NCI-H2081 (cell line): ENCODE measurements around the gene CBR3.

Source experiments
- DNase-seq, 2 experiments: peaks; one replicate each; lab custom pipeline; 2025; lab: John Stamatoyannopoulos, UW

Gene CBR3

DNA sequence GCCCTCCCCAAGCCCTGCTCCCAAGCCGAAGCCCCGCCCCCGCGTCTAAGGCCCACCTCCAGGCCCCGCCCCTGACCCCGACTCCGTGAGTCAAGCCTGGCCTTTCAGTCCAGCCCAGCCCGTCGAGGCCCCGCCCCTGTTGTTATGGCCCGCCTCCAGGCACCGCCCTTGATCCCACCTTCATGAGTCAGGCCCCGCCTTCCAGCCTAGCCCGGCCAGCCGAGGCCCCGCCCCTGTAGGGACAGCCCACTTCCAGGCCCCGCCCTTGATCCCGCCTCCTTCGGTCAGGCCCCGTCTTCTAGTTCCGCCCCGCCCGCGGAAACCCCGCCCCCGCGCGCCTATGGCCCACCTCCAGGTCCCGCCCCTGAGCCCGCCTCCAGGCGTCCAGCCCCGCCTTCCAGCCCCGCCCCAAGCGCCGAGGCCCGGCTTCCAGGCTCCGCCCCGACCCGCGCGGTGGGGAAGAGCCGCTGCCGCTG lies 21.5 kb downstream of the CBR3 start:
- DNase-seq, result peak; percentile 89 to 97

DNA sequence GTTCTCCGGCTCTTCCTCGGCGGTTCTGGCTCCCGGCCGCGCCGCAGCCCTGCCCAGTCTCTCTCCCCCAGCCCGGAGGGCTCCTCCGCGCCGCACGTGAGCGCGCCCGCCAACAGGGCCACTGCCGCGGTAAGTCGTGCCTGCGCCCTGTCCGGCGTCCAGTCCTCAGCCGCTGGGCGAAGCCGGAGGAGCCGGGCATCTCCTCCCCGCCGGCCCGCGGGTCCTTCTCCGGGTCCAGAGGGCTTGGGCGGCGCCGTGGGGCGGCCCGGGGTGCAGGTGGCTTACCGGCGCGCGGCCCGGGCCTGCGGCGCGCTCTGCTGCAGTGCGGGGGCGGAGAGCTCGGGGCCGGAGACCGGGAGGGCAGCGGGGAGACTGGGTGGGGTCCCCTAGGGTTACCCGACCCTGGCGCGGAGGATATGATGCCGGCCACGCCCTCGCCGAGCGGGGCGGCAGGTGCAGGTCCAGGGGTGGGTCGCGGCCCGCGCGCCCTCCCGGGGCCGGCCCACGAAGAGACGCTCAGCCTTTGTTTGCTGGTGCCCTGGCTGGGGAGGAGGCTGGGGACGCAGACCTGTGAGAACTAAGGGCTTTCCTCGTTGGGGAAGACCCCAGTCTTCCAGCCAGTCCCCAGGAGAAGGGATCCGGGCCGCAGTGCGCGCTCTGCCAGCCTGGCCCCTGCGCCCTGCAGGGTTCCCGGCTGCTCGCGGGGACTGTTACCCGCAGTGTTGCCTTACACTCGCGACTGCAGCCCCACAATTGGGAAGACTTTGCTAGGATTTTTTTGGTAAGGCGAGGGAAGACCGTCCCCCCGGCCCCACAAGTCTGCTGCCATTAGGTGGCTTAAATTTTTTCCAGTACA lies 22.2 kb downstream of the CBR3 start, which contains the start of gene DOP1B:
DOP1B (plus strand) TSS at position 10 of the 856 bp plus-strand sequence. CDS start 7,910 bp downstream, outside the sequence.
- DNase-seq, result peak in 1 of 2 experiments; percentile 33

DNA sequence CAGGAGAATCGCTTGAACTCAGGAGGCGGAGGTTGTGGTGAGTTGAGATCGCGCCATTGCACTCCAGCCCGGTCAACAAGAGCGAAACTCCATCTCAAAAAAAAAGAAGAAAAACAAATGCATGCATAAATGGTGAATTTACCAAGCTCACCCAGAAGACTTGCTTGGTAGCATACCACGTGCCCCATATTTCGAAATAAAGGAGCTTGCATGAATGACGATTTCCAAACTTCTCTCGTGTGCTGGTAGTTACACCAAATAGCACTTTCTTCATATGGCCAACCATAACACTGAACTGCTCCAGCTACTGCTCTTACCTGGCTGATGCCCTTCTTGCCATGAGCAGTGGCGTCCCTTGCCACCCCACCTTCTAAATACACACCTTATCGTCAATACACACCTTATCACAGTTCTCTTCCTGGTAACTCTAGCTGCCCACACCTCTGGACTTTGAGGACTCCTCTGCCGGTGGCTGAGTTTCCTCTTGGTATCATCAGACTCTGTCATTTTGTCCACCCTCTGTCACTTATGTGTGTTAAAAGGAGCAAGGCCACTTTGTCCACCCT lies 24.6 kb downstream of the CBR3 start:
- DNase-seq, result no peak

DNA sequence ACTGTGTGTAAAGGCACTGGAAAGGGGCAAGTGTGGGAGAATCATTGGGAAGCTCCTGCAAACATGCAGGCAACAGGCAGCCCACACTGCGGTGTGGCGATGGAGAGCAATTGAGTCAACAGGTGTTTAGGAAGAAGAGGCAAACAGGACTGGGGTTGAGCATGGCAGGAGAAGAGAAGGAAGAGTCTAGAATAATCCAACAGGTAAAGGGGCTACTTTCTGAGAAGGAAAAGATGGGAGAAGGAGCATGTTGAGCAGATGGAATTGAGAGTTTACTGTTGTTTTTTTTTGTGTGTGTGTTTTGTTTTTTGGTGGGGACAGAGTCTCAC lies 25.9 kb downstream of the CBR3 start:
- DNase-seq, result no peak

DNA sequence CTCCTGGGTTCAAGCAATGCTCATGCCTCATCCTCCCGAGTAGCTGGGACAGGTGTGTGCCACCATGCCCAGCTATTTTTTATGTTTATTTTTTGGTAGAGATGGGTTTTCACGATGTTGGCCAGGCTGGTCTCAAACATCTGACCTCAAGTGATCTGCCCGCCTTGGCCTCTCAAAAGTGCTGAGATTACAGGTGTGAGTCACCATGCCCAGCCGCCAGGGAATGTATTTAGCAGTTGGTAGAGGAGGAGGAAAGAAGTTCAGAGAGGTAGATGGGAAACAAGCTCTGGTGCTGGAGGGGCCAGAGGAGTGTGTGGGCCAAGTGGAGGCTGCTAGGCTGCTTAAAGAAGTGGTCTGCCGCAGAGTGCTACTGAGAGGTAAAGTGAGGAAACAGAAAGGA lies 27.8 kb downstream of the CBR3 start:
- DNase-seq, result no peak

DNA sequence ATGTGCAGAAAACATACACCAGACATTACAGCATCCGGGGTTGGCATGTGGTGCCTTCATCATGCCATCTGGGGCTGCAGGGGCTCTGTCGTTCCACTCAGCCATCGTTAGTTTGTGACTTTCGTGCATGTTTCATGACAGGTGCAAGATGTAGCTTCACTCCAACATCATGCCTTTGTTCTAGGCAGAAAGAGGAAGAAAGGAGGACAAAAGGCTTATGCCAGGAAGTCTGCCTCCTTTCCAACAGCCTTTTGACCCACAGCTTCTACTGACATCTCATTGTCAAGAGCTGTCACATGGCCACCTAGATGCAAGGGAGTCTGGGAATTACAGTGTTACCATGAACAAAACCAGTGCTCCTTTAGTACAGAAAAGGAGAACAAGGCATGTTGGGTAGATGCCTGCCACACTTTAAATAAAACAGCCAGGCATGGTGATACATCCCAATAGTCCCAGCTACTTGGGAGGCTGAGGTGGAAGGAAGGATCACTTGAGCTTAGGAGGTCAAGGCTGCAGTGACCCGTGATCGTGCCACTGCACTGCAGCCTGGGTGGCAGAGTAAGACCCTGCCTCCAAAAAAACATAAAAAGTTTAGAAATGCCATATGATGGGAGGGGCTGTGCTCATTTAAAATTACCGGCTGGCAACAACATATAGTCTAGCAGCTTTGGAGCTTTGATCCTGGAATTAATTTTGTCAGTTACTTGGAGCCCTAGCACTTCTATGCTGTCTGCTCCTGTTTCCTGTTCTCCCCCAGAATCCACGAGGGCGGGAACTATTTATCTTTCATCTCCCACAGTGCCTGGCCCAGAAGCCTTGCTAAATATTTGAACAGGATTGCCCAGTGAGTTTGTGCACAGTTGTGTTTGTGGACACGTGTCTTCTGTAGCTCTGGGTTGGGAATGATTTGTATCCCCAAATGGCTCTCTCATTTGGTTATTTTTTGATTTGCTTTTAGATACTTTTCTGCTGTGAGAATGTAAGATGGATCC lies 29.2 kb downstream of the CBR3 start:
- DNase-seq, result peak; percentile 52 to 82

DNA sequence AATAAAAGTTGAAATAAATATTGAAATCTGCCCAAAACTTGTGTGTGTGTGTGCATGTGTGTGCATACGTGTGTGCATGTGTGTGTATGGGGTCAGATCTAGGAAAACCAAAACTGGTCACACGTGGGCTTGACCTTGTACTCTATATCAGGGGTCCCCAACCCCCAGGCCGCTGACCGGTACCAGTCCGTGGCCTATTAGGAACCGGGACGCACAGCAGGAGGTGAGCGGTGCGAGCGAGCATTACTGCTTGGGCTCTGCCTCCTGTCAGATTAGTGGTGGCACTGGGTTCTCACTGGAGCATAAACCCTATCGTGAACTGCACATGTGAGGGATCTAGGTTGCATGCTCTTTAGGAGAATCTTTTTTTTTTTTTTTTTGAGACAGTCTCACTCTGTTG lies 30.5 kb downstream of the CBR3 start:
- DNase-seq, result no peak

DNA sequence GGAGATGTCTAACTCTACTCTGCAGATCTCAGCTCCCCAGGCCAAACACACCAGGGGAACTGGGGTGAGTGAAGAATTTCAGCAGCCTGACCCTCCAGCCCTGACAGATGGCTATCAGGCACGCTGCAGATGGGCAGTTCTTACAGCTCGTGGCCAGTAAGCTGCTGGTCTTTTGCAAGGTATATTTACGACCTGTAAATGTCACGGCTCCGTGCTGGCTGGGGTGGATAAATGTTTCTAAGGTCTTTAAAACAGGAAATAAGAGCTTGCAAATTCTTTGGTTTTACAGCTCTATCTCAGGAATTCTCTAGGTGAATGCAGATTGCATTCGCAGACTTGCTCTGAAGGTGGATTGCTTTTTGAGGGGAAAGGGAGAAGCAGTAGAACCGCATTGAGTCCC lies 31.8 kb downstream of the CBR3 start:
- no peak for DNase-seq

DNA sequence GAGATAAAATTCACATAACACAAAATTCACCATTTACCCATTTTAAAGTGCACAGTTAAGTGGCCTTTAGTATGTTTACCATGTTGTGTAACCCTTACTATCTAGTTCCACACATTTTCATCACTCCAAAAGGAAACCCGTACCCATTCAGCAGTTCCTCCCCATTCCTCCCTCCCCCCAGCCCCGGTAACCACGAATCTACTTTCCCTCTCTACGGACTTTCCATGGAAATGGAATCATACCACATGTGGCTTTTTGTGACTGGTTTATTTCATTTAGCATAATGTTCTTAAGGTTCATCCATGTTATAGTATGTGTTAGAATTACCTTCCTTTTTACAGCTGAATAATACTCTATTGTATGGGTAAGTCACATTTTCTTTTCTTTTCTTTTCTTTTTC lies 32.7 kb downstream of the CBR3 start:
- DNase-seq, result no peak

DNA sequence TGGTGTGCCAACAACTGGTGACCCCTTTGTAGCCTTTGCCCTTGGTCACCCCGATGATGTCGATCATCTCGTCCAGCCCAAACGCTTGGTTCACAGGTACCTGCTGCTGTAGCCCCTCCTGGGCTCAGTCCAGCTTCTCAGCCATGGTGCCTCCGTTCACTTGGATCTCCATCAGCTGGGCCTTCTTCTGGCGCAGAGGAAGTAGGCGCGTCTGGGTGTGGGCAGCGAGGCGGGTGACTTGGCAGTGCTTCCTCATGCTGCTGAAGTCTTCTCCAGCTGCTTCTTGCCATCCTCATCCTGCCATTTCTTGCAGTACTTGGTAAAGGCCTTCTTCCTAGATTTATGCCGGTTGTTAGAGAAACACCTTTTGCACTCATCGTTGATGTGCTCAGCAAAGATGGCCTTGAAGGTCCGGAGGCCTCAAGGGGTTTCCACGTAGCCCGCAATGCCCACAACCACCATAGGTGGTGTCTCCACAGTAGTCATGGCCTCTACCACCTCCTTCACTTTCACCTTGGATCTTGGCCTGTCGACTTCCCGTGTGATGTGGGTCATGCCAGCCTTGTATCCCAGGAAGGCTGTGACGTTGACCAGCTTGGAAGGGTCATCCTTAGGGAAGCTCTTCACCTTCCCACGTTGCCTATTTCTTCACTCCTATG lies 34.7 kb downstream of the CBR3 start:
- DNase-seq, result no peak

DNA sequence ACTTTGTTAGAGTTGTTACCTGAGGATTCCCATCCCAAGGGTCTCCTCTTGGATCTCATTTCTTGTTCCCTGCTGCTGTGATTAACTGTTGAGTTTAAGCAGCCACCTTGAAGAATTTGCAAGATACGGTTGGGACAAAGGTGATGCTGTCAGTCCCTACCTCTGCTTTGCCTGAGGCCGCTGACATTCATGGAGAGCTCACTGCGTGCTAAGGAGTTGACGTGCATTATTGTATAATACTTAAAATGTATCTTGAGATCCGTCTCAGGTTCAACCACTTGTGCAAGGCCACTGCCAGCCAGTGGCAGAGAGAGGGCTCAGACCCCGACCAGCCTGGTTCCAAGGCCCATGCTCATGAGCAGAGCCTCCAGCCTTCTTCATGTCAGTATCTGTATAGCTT lies 35.9 kb downstream of the CBR3 start:
- no peak for DNase-seq

DNA sequence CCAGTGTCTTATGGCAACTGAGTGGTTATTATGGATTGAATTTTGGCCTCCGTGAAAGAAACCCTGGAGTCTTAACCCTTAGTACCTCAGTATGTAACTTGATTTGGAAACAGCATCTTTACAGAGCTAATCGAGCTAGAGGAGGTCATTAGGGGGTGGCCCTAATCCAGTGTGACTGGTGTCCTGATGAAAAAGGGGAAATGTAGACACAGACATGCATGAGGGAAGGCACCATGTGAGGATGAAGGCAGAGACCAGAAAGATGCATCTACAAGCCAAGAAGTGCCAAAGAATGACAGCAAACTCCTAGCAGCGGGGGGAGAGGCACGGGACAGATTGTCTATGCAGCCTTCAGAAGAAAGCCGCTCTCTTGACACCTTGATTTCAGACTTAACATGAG lies 36.5 kb downstream of the CBR3 start:
- no peak for DNase-seq

DNA sequence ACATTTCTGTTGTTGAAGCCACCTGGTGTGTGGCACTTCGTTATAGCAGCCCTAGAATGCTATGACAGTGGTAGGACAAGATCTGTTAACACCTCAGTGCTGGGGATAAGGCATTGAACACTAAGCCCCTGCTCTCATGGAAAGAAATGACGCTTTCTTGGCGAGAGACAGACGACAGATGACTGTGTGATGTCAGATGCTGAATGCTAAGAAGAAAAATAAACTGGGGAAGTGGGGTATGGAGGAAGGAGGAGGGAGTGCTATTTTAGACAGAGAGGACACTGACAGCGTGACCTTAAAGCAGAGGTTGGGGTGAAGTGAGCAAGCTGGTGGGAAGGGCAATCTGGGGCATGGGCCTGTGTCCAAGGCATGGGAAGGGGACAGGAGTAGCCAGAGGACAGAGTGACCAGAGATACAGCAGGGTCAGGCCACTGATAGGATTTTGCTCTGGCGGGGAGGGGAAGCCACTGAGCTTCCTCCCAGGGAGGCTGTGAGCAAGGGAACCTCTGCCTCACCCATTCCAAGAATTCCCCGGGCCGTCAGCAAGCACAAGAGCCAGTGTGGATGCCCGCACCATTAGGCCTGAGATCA lies 37.0 kb downstream of the CBR3 start:
- DNase-seq, result no peak

DNA sequence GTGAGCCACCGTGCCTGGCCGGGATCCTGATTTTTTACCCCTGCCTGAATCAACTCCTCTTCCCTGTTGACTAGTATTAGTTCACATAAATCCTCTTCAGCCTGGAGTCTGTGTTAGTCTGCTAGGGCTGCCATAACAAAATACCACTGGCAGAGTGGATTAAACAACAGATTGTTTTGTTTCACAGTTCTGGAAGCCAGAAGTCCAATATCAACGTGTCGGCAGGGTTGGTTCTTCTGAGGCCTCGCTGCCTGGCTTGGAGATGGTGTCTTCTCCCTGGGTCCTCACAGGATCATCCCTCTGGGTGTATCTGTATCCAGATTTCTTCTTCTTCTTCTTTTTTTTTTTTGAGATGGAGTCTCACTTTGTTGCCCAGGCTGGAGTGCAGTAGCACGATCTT lies 39.9 kb downstream of the CBR3 start:
- DNase-seq, result no peak

DNA sequence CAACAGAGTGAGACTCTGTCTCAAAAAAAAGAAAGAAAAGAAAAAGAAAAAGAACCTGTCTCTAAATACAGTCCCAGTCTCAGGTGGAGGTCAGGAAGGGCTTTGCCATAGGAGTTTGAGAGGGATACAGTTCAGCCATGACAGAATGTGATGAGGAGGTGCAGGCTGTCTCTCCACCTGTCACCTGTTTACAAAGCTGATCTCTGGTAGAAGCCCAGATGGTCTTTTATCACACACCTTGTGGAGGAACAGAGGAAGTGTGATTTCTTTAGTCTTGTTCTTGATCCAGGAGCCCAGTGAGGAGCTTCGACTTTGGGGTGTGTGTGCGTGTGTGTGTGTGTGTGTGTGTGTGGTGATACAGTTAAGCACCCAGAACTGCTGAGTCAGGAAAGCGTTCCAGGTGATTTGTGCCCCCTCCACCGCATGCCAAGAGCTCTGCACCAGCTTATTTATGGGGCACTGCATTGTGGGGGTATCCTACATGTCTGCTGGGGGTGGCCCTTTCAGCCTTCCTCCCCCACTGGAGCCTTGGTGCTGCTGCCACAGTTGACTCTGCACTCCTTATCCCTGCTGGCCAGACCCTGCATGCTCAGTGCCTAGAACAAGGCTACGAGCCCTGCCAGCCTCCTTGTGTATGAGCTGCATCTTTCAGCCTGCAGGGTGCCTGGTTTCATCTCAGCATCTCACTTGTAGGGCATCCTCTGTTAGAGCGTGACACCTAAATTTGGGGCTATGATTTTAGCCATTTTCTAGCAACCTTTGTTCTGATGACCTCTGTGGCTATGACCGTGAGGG lies 41.1 kb downstream of the CBR3 start:
- DNase-seq, result no peak

DNA sequence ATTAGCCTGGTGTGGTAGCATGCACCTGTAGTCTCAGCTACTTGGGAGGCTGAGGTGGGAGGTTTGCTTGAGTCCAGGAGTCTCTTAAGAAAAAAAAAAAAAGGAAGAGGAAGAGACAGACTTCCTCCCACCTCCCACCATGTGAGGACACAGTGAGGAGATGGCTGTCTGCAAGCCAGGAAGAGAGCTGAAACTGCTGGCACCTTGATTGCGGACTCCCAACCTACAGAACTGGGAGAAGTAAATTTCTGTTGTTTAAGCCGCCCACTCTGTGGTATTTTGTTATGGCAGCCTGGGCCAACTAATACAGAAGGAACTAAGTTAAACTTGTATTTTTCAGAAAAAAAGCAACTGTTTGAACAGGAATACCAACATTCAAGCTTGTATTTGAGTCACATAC lies 43.5 kb downstream of the CBR3 start:
- DNase-seq, result no peak

DNA sequence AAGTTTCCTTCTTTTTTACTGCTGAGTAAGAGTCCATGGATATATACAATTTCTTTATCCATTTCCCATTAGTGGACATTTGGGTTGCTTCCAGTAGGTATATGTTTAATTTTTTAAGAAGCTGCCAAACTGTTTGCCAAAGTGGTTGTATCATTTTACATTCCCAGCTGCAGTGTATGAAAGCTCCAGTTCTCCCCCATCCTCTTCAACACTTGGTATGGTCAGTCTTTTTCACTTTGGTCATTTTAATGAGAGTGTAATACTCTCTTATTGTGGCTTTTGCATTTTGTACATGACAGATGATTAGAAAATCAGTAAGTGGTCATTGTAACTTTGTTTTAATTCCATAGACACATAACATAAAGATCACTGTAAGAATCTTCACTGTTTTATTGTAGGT lies 44.3 kb downstream of the CBR3 start:
- DNase-seq, result no peak

DNA sequence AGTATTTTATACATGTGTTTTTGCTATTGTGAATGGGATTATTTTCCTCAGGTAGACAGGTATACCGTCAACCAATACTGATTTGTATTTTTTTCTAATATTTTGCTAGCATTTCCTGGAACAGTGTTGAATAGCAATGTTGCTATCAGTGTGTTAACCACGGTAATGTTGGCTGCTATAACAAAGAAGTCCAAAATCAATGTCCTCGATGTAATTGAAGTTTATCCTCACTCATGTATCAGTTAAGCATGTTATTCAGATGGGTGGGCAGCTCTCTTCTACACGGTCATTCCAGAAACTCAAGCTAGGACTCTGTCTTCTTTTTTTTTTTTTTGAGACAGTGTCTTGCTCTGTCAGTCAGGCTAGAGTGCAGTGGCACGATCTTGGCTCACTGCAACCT lies 46.1 kb downstream of the CBR3 start:
- no peak for DNase-seq

DNA sequence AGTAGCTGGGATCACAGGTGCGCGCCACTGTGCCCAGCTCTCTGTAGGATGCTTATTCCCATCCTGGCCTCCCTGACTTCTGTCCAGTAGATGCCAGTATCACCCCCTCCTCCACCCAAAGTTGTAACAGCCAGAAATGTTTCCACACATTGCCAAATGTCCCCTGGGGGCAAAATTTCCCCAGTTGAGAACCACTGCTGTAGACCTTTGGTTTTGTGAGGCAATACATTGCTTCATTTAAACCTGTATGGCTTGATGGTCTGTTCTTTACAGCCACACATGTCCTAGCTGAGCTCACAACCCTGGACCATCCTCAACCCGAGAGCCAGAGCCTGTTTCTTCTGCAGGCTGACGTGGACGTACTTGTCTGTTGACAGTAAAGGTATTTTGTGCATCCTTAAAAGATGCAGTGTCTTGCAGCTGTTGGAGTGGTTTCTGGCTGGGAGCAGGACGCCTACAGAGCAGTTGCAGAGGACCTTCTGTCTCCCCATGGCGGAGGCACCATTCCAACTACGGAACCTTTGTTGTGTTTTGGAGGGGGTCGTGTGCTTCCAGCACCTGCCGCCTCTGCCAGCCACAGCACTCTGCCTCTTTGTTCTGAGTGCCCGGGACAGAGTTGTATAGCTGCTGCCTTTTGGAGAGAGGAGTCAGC lies 48.4 kb downstream of the CBR3 start:
- no peak for DNase-seq

DNA sequence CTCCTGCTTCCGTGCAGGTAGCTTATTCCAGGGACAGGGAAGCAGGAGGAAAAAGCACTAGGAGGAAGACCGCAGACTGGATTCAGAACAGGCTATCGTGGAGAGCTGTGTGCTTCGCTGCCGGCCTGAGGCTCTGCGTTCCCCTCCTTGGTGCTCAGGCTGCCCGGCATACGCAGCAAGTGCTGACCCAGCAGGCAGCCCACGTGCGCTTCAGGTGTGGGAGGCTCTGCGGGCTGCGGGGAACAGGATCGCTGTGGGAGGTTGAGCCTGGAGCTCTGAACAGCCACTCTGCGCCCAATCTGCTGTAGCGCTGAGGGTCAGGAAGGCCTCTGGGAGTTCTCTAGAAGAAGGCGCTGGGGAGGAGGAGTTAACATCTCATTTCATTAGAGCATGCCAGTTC lies 49.7 kb downstream of the CBR3 start:
- DNase-seq, result no peak
